Measurements from ENCODE around the gene KIAA1586. TPM values are rescaled to one million over a fixed set of nuclear protein-coding genes. Genes with fewer than 3 reads are reported as not detected.
"Not testable (repeated sequence)": the region's sequence is repeated elsewhere in the genome, so short reads cannot be mapped to it uniquely, and the experiment has no call there.

The KIAA1586 gene
- total and polyA plus RNA-seq, 9 of the 15 experiments (the other 6 are each of a cell fraction or from before 2014, with no cell fraction given): 23.4 to 43.6 (median 29.5) TPM

DNA sequence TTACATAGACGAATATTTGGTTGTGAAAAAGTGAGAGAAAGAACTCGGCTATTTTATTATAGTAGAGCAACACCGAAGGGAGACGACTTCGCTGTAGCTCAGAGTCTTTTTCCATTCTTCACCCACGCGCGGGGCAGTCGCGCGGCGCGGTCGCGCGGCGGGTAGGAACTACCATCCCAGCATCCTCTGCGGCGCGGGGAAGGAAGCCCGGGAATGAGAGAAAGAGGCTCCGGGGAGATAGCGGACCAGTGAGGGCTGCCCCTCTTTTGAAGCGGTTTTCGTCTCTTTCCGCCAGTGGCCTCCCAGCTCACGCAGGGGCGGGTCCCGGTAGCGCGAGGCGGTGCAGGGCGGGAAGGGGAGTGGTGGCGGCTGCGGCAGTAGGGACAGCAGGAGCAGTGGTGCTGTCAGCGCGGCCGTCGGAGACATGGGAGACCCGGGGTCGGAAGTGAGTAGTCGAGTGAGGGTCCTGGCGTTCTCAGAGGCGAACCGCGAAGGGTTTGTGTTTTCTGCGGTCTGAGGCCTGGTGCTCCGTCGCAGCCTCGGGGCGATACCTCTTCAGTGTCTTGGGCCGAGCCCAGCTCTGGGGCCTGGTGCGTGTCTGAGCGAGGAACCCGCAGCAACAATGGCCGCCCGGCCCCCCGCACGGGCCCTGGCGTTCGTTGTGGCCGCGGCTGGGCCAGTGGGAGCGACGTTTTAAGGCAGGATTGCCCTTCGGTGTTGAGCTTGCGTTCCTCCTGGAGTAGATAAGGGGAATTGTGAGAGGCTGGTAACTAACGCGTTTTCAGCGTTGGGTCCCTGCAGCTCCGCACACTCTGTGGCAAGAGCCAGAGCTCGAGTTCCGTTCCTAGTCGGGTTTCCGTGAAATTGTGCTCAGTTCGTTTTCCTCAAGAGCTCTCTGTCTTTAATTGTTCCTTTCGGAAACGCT lies at the start of gene KIAA1586 (continued):
- TF ChIP-seq E2F3 (CRISPR knock-in tag; IDR thresholded peaks at IDR 0.05): peak; percentile 88
- peak; percentile 30; the same call in 1 of the 2 replicates for TF ChIP-seq TCF3 (CRISPR knock-in tag; IDR thresholded peaks at IDR 0.05)
- TF ChIP-seq KLF13 (tag; IDR thresholded peaks at IDR 0.05; ENCODE audit: borderline replicate concordance, low read depth): peak; percentile 64; the same call in 1 of the 2 replicates
- peak; percentile 79 for TF ChIP-seq EGR1 (conservative IDR thresholded peaks at IDR 0.05)
- 0 out of 2 replicates have a peak, but pooled peaks have one; percentile 25 for TF ChIP-seq ZNF583 (CRISPR knock-in tag; IDR thresholded peaks at IDR 0.05)
- TF ChIP-seq, protein P1, sequence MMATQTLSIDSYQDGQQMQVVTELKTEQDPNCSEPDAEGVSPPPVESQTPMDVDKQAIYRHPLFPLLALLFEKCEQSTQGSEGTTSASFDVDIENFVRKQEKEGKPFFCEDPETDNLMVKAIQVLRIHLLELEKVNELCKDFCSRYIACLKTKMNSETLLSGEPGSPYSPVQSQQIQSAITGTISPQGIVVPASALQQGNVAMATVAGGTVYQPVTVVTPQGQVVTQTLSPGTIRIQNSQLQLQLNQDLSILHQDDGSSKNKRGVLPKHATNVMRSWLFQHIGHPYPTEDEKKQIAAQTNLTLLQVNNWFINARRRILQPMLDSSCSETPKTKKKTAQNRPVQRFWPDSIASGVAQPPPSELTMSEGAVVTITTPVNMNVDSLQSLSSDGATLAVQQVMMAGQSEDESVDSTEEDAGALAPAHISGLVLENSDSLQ (IDR thresholded peaks at IDR 0.05): peak; percentile 35; the same call in 1 of the 2 replicates
- peak; percentile 31 for TF ChIP-seq NEUROD1 (IDR thresholded peaks at IDR 0.05; ENCODE audit: borderline replicate concordance, low read depth, low read length, partially characterized antibody)
- not testable (repeated sequence) for TF ChIP-seq NR2C2 (CRISPR knock-in tag; IDR thresholded peaks at IDR 0.05)
- TF ChIP-seq NR2C2 (tag; IDR thresholded peaks at IDR 0.05): peak; percentile 52; the same call in 1 of the 2 replicates
- TF ChIP-seq, protein P2, sequence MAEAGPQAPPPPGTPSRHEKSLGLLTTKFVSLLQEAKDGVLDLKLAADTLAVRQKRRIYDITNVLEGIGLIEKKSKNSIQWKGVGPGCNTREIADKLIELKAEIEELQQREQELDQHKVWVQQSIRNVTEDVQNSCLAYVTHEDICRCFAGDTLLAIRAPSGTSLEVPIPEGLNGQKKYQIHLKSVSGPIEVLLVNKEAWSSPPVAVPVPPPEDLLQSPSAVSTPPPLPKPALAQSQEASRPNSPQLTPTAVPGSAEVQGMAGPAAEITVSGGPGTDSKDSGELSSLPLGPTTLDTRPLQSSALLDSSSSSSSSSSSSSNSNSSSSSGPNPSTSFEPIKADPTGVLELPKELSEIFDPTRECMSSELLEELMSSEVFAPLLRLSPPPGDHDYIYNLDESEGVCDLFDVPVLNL (CRISPR knock-in tag; IDR thresholded peaks at IDR 0.05; ENCODE audit: low read depth): peak; percentile 78
- TF ChIP-seq TEAD1 (CRISPR knock-in tag; IDR thresholded peaks at IDR 0.05): peak in 1 of 2 experiments; percentile 75; a peak in 1 of 4 replicates
- peak; percentile 47 for TF ChIP-seq NFIC (IDR thresholded peaks at IDR 0.05)
- TF ChIP-seq, protein P3, sequence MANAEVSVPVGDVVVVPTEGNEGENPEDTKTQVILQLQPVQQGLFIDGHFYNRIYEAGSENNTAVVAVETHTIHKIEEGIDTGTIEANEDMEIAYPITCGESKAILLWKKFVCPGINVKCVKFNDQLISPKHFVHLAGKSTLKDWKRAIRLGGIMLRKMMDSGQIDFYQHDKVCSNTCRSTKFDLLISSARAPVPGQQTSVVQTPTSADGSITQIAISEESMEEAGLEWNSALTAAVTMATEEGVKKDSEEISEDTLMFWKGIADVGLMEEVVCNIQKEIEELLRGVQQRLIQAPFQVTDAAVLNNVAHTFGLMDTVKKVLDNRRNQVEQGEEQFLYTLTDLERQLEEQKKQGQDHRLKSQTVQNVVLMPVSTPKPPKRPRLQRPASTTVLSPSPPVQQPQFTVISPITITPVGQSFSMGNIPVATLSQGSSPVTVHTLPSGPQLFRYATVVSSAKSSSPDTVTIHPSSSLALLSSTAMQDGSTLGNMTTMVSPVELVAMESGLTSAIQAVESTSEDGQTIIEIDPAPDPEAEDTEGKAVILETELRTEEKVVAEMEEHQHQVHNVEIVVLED (CRISPR knock-in tag; IDR thresholded peaks at IDR 0.05): peak; percentile 48; the same call in 1 of the 2 replicates
- TF ChIP-seq BHLHE40 (IDR thresholded peaks at IDR 0.05; ENCODE audit: low read length): peak; percentile 41; the same call in 1 of the 2 replicates
- 0 out of 2 replicates have a peak, but pooled peaks have one; percentile 53 for TF ChIP-seq FOXP1 (CRISPR knock-in tag; IDR thresholded peaks at IDR 0.05)
- peak; percentile 94 for TF ChIP-seq POLR2A (conservative IDR thresholded peaks at IDR 0.05)
- TF ChIP-seq, protein P4, sequence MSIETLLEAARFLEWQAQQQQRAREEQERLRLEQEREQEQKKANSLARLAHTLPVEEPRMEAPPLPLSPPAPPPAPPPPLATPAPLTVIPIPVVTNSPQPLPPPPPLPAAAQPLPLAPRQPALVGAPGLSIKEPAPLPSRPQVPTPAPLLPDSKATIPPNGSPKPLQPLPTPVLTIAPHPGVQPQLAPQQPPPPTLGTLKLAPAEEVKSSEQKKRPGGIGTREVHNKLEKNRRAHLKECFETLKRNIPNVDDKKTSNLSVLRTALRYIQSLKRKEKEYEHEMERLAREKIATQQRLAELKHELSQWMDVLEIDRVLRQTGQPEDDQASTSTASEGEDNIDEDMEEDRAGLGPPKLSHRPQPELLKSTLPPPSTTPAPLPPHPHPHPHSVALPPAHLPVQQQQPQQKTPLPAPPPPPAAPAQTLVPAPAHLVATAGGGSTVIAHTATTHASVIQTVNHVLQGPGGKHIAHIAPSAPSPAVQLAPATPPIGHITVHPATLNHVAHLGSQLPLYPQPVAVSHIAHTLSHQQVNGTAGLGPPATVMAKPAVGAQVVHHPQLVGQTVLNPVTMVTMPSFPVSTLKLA (conservative IDR thresholded peaks at IDR 0.05): peak; percentile 35 to 79
- TF ChIP-seq, protein P5, sequence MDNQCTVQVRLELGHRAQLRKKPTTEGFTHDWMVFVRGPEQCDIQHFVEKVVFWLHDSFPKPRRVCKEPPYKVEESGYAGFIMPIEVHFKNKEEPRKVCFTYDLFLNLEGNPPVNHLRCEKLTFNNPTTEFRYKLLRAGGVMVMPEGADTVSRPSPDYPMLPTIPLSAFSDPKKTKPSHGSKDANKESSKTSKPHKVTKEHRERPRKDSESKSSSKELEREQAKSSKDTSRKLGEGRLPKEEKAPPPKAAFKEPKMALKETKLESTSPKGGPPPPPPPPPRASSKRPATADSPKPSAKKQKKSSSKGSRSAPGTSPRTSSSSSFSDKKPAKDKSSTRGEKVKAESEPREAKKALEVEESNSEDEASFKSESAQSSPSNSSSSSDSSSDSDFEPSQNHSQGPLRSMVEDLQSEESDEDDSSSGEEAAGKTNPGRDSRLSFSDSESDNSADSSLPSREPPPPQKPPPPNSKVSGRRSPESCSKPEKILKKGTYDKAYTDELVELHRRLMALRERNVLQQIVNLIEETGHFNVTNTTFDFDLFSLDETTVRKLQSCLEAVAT (IDR thresholded peaks at IDR 0.05): peak in 1 of 2 experiments; percentile 71; a peak in 1 of 4 replicates
- peak; percentile 81 for TF ChIP-seq DMBX1 (CRISPR knock-in tag; IDR thresholded peaks at IDR 0.05; ENCODE audit: borderline replicate concordance)
